Peyer's patch (tissue), 4 donors: ENCODE measurements around the gene BRIP1.

Source experiments
- POLR2A ChIP-seq, 2 donors: fragments of 450-650 bp; IDR thresholded peaks; one replicate each; pipeline ENCODE4 v1.5.1; 2017; ENCODE audit warnings: antibody characterized with exemption in 2 of 2, mild to moderate bottlenecking in 2 of 2, moderate library complexity in 2 of 2
- TF ChIP-seq, protein P1 (sequence below), 6 experiments: fragments of 450-650 bp in 4 of 6; fragments of 200-600 bp in 2 of 6; sonication (generic) in 1 of 6; IDR thresholded peaks; one replicate each; pipeline ENCODE4 v1.5.1; 2017 to 2019; ENCODE audit warnings: antibody characterized with exemption in 6 of 6, mild to moderate bottlenecking in 3 of 6, moderate library complexity in 1 of 6

DNA sequence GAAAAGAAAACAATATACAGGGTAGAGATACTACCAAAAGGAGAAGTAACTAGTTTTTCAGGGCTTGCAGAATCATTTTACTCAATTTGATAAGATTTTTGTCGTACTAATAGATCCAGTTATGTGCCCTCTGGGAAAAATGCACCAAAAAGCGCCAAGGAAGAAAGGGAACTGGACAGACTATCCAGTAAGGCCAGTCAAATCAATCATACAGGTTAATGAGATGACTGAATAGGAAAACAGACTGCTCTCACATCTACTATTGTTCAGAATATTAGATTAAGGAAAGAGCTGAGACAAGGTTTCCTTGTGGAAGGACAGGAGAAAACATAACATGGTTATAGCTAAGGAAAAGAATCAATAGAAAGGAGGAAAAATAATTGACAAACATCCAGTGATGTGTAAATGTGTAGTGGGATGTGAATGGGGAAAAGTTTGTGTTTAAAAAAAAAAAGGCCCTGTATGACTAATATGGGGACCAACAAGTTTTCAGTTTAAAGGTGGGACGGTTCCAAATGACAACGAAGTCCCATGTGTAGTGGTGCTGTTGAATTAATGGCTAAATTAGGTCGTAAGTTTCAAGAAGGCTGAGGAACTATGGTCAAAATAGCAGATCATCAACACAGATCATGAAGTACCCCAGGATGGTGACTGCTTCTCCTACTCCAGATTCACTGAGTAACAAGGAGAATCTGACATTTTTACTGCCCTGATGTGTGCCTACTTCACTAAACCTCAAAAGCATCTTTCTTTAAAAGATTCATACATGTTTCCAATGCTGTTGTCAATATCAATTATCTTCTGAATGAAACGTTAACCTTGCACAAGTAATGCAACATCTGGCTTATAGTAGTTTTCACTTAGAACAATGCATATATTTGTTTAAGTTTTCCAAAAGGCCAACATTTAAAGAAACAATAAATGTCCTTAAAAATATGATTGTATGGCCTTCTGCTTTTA is 40.7 kb downstream of the BRIP1 start:
- TF ChIP-seq, protein P1, sequence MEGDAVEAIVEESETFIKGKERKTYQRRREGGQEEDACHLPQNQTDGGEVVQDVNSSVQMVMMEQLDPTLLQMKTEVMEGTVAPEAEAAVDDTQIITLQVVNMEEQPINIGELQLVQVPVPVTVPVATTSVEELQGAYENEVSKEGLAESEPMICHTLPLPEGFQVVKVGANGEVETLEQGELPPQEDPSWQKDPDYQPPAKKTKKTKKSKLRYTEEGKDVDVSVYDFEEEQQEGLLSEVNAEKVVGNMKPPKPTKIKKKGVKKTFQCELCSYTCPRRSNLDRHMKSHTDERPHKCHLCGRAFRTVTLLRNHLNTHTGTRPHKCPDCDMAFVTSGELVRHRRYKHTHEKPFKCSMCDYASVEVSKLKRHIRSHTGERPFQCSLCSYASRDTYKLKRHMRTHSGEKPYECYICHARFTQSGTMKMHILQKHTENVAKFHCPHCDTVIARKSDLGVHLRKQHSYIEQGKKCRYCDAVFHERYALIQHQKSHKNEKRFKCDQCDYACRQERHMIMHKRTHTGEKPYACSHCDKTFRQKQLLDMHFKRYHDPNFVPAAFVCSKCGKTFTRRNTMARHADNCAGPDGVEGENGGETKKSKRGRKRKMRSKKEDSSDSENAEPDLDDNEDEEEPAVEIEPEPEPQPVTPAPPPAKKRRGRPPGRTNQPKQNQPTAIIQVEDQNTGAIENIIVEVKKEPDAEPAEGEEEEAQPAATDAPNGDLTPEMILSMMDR (IDR thresholded peaks at IDR 0.05), result no peak
- no peak for TF ChIP-seq POLR2A (IDR thresholded peaks at IDR 0.05)
